DMS153 treated with DMSO at 0.1 percent for 48 hours (cell line): ENCODE measurements around the gene ANKS1B.
A peak's percentile ranks its signal among the peaks of the same experiment; 100 is the strongest.
"Not testable (repeated sequence)": the region's sequence is repeated elsewhere in the genome, so short reads cannot be mapped to it uniquely, and the experiment has no call there.

Source experiments
- DNase-seq: peaks from one replicate; lab custom pipeline; 2025; ENCODE audit not compliant: unreplicated experiment; lab: John Stamatoyannopoulos, UW

Gene ANKS1B

GRCh38 chr12:98983647-98984046 is 1001.1 kb downstream of the ANKS1B start:
- no peak for DNase-seq

- DNase-seq: no peak
Measured at GRCh38 chr12:98980508-98980907, 1004.2 kb downstream of the ANKS1B start.

- DNase-seq: no peak
Measured at GRCh38 chr12:98977186-98977585, 1007.5 kb downstream of the ANKS1B start.

GRCh38 chr12:98974767-98975381 is 1009.9 kb downstream of the ANKS1B start:
- no peak for DNase-seq

GRCh38 chr12:98973395-98973794 is 1011.3 kb downstream of the ANKS1B start:
- DNase-seq: no peak

- DNase-seq: no peak
Measured at GRCh38 chr12:98970950-98971349, 1013.8 kb downstream of the ANKS1B start.

- no peak for DNase-seq
Measured at GRCh38 chr12:98970210-98970609, 1014.5 kb downstream of the ANKS1B start.

GRCh38 chr12:98968896-98969295 is 1015.8 kb downstream of the ANKS1B start:
- DNase-seq: no peak

- not testable (repeated sequence) for DNase-seq
Measured at GRCh38 chr12:98957135-98957534, 1027.6 kb downstream of the ANKS1B start.

- DNase-seq: no peak
Measured at GRCh38 chr12:98955284-98955683, 1029.5 kb downstream of the ANKS1B start.

- DNase-seq: no peak
Measured at GRCh38 chr12:98954506-98954905, 1030.2 kb downstream of the ANKS1B start.

- no peak for DNase-seq
Measured at GRCh38 chr12:98951406-98951805, 1033.3 kb downstream of the ANKS1B start.

GRCh38 chr12:98948343-98948949 is 1036.3 kb downstream of the ANKS1B start:
- no peak for DNase-seq

- no peak for DNase-seq
Measured at GRCh38 chr12:98945864-98946263, 1038.9 kb downstream of the ANKS1B start.

GRCh38 chr12:98939926-98940325 is 1044.8 kb downstream of the ANKS1B start:
- no peak for DNase-seq

GRCh38 chr12:98939350-98939749 is 1045.4 kb downstream of the ANKS1B start:
- peak; percentile 30 for DNase-seq

GRCh38 chr12:98935847-98936246 is 1048.9 kb downstream of the ANKS1B start:
- no peak for DNase-seq

- no peak for DNase-seq
Measured at GRCh38 chr12:98922871-98923270, 1061.9 kb downstream of the ANKS1B start.

GRCh38 chr12:98918176-98918863 is 1066.4 kb downstream of the ANKS1B start:
- DNase-seq: no peak

- no peak for DNase-seq
Measured at GRCh38 chr12:98916106-98916505, 1068.6 kb downstream of the ANKS1B start.

- no peak for DNase-seq
Measured at GRCh38 chr12:98912401-98912974, 1072.2 kb downstream of the ANKS1B start.

GRCh38 chr12:98911396-98911795 is 1073.3 kb downstream of the ANKS1B start:
- DNase-seq: no peak
